Thoracic aorta (tissue), 2 donors: ENCODE data around the gene MRPL42. TPM values are rescaled to one million over a fixed set of nuclear protein-coding genes. Genes with fewer than 3 reads are reported as not detected.

Experiments
- ATAC-seq: fragments of 150-250 bp; one replicate; pipeline ENCODE4 v1.8.0; 2017; ENCODE audit warnings: low read depth; ENCODE audit not compliant: insufficient number of reproducible peaks, low FRiP score
- DNase-seq: peaks from one replicate; pipeline ENCODE4 v3.0.0-alpha.2; 2020; ENCODE audit warnings: low spot score
- H3K27ac ChIP-seq, 2 donors: fragments of 200-600 bp; sonication (generic); 1 replicate in 1 of 2; 2 replicates in 1 of 2; pipeline ENCODE4 v1.5.1; 2016; ENCODE audit warnings: mild to moderate bottlenecking in 2 of 2, moderate library complexity in 2 of 2
- H3K27me3 ChIP-seq: fragments of 200-600 bp; sonication (generic); replicated peaks from 2 replicates; pipeline ENCODE4 v1.6.0; 2016; ENCODE audit warnings: mild to moderate bottlenecking; ENCODE audit not compliant: insufficient read depth
- H3K36me3 ChIP-seq: fragments of 200-600 bp; sonication (generic); one replicate; pipeline ENCODE4 v1.5.1; 2016
- H3K4me1 ChIP-seq, 2 donors: fragments of 200-600 bp; sonication (generic); 1 replicate in 1 of 2; 2 replicates in 1 of 2; pipeline versions ENCODE4 v1.5.1 to v1.6.0; 2016; ENCODE audit warnings: low read depth in 2 of 2, mild to moderate bottlenecking in 1 of 2; ENCODE audit not compliant: control insufficient read depth in 1 of 2
- H3K4me3 ChIP-seq: fragments of 200-600 bp; sonication (generic); 2 replicates; pipeline ENCODE4 v1.5.1; 2016; ENCODE audit warnings: mild to moderate bottlenecking
- H3K9me3 ChIP-seq: fragments of 200-600 bp; sonication (generic); 2 replicates; pipeline ENCODE4 v1.5.1; 2016
- total RNA-seq, 2 donors: library from RNA; depleted of rRNA; stranded (reverse); fragments of >200 nt; gene quantifications; one replicate each; pipeline versions ENCODE4 v1.1.0 to v1.2.3, GENCODE V29; 2016
- TF ChIP-seq, protein P1 (sequence below): fragments of 200-600 bp; sonication (generic); IDR thresholded peaks from one replicate; pipeline ENCODE4 v1.5.1; 2019; ENCODE audit warnings: antibody characterized with exemption

MRPL42 gene
- total RNA-seq, 2 donors from 2014 or later: 25.0 to 71.2 TPM

GRCh38 chr12:93448796-93449195, 18.5 kb upstream of the MRPL42 start:
- Histone ChIP-seq H3K4me3 (no peak overlapping the region), H3K27me3 (no peaks in the 10 kb centered on the region), H3K4me1 (no peaks in the 10 kb centered on the region), H3K36me3 (no peaks in the 10 kb centered on the region), H3K9me3 (no peaks in the 10 kb centered on the region), H3K27ac (no peak overlapping the region)
- TF ChIP-seq, protein P1, sequence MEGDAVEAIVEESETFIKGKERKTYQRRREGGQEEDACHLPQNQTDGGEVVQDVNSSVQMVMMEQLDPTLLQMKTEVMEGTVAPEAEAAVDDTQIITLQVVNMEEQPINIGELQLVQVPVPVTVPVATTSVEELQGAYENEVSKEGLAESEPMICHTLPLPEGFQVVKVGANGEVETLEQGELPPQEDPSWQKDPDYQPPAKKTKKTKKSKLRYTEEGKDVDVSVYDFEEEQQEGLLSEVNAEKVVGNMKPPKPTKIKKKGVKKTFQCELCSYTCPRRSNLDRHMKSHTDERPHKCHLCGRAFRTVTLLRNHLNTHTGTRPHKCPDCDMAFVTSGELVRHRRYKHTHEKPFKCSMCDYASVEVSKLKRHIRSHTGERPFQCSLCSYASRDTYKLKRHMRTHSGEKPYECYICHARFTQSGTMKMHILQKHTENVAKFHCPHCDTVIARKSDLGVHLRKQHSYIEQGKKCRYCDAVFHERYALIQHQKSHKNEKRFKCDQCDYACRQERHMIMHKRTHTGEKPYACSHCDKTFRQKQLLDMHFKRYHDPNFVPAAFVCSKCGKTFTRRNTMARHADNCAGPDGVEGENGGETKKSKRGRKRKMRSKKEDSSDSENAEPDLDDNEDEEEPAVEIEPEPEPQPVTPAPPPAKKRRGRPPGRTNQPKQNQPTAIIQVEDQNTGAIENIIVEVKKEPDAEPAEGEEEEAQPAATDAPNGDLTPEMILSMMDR: no peak
- no peak for ATAC-seq
- DNase-seq: no peak

GRCh38 chr12:93449277-93449676, 18.0 kb upstream of the MRPL42 start:
- Histone ChIP-seq H3K9me3 (no peaks in the 10 kb centered on the region), H3K27me3 (no peaks in the 10 kb centered on the region), H3K4me1 (no peaks in the 10 kb centered on the region), H3K27ac (no peak overlapping the region), H3K4me3 (no peak overlapping the region), H3K36me3 (no peaks in the 10 kb centered on the region)
- TF ChIP-seq, protein P1: no peak
- no peak for DNase-seq
- ATAC-seq: no peak

- Histone ChIP-seq H3K9me3 (no peaks in the 10 kb centered on the region), H3K27ac (no peak overlapping the region), H3K4me1 (no peaks in the 10 kb centered on the region), H3K36me3 (no peaks in the 10 kb centered on the region), H3K4me3 (no peak overlapping the region), H3K27me3 (no peaks in the 10 kb centered on the region)
- DNase-seq (no peak), ATAC-seq (no peak)
- TF ChIP-seq, protein P1: no peak
These were observed 15.7 kb upstream of the MRPL42 start for GRCh38 chr12:93451423-93452158.

DNA sequence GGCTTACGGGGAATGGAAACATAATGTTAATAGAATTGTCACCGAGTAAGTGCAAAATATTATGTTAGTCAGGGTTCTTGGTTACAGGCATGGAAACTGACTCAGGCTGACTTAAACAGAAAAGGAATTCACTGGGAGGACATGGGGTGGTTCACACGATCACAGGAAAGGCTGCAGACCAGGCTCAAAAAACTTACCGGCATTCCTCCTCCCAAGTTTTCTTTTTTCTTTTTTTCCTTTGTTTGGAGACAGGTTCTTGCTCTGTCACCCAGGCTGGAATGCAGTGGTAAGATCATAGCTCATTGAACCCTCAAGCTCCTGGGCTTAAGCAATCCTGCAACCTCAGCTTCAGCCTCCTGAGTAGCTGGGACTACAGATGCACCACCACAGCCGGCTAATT, 13.7 kb upstream of the MRPL42 start:
- TF ChIP-seq, protein P1: no peak
- ATAC-seq: no peak
- DNase-seq: no peak
- Histone ChIP-seq H3K27ac (no peak overlapping the region), H3K27me3 (no peaks in the 10 kb centered on the region), H3K4me1 (no peaks in the 10 kb centered on the region), H3K4me3 (no peak overlapping the region), H3K36me3 (no peaks in the 10 kb centered on the region), H3K9me3 (no peaks in the 10 kb centered on the region)

DNA sequence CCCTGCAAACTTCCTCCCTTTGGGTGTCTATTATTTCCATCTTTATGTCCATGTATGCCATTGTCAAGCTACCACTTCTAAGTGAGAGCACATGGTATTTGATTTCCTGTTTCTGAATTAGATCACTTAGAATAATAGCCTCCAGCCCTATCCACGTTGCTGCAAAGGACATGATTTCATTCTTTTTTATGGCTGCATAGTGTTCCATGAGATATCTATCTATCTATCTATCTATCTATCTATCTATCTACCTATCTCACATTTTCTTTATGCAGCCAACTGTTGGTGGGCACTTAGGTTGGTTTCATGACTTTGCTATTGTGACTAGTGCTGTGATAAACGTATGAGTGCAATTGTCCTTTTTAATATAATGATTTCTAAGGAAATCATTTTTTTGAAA, 11.2 kb upstream of the MRPL42 start:
- Histone ChIP-seq H3K4me3 (no peak overlapping the region), H3K36me3 (no peaks in the 10 kb centered on the region), H3K27me3 (no peaks in the 10 kb centered on the region), H3K4me1 (no peaks in the 10 kb centered on the region), H3K9me3 (no peaks in the 10 kb centered on the region), H3K27ac (no peak overlapping the region)
- TF ChIP-seq, protein P1: no peak
- DNase-seq (no peak), ATAC-seq (no peak)
